Adrenal gland (tissue), 12 donors: Measurements from ENCODE around the gene EPHB2. TPM values are rescaled to one million over a fixed set of nuclear protein-coding genes. Genes with fewer than 3 reads are reported as not detected.

Source experiments
- DNase-seq, 7 donors: peaks; one replicate each; pipeline ENCODE4 v3.0.0-alpha.2; 2019 to 2020
- H3K27ac ChIP-seq, 5 donors: fragments of 200-600 bp; sonication (generic) in 4 of 5; 1 replicate in 3 of 5; 2 replicates in 2 of 5; pipeline versions ENCODE4 v1.5.1 to v1.8.0; 2016 to 2020; ENCODE audit warnings: mild to moderate bottlenecking in 1 of 5
- H3K27me3 ChIP-seq: fragments of 200-600 bp; 2 replicates; pipeline ENCODE4 v1.8.0; 2021
- H3K36me3 ChIP-seq, 2 donors: fragments of 200-600 bp; replicated peaks in 1 of 2; 1 replicate in 1 of 2; 2 replicates in 1 of 2; pipeline versions ENCODE4 v1.5.1 to v1.8.0; 2018 to 2022
- H3K4me1 ChIP-seq, 2 donors: fragments of 200-600 bp; replicated peaks in 1 of 2; 1 replicate in 1 of 2; 2 replicates in 1 of 2; pipeline versions ENCODE4 v1.5.1 to v1.8.0; 2018 to 2021
- H3K4me3 ChIP-seq, 4 donors: fragments of 200-600 bp; sonication (generic) in 3 of 4; one replicate each; pipeline ENCODE4 v1.5.1; 2016 to 2018
- H3K9me3 ChIP-seq, 3 donors: fragments of 200-600 bp; sonication (generic) in 1 of 3; replicated peaks in 1 of 3; 1 replicate in 2 of 3; 2 replicates in 1 of 3; pipeline versions ENCODE4 v1.5.1 to v1.8.0; 2016 to 2021
- POLR2A ChIP-seq, 2 donors: fragments of 450-650 bp; IDR thresholded peaks; one replicate each; pipeline ENCODE4 v1.6.1; 2017; ENCODE audit warnings: antibody characterized with exemption in 2 of 2, mild to moderate bottlenecking in 2 of 2, moderate library complexity in 1 of 2
- WGBS, 4 donors: extraction: QIAGEN DNeasy Blood & Tissue Kit in 2 of 4; methylation state at CpG; one replicate each; pipeline versions ENCODE4 v1.1.5 to v1.1.7; 2013 to 2017; 5-methylcytosine and 5-hydroxymethylcytosine counted together
- intact Hi-C, 2 donors: fragments of 100-400 bp; cut with DNase I; formaldehyde crosslinking; loops; one replicate each; pipeline versions ENCODE4 v1.14.1 to v1.15.0; 2022 to 2023
- polyA plus RNA-seq, 3 donors: library from polyadenylated mRNA; stranded (reverse); fragments of 200-250 nt in 2 of 3; fragments of 350-450 nt in 1 of 3; fragmentation: Illumina TruSeq in 1 of 3; extraction: RNeasy Lipid Tissue Mini Kit (QIAGEN cat#74804) in 1 of 3; gene quantifications; one replicate each; pipeline ENCODE4 v1.2.3, GENCODE V29; 2013 to 2014
- total RNA-seq, 9 donors: library from RNA; depleted of rRNA in 4 of 9; stranded (reverse); fragments of >200 nt in 4 of 9; fragments of 120-200 nt in 1 of 9; fragmentation: NEBNext Ultra II Directional in 1 of 9; extraction: Animal tissue kit (Norgen Biotek cat#: 25700) in 1 of 9; gene quantifications; one replicate each; pipeline versions ENCODE4 v1.1.0 to v1.2.4, GENCODE V29; 2013 to 2023
- TF ChIP-seq, protein P1 (sequence below), 6 experiments: fragments of 450-650 bp in 4 of 6; fragments of 200-600 bp in 2 of 6; sonication (generic) in 1 of 6; IDR thresholded peaks; 1 replicate in 5 of 6; 2 replicates in 1 of 6; pipeline versions ENCODE4 v1.5.1 to v1.8.0; 2016 to 2021; ENCODE audit warnings: antibody characterized with exemption in 6 of 6, mild to moderate bottlenecking in 2 of 6, moderate library complexity in 1 of 6
- donor health status: healthy with polysubstance abuse.
- donor health status: Bipolar disorder and iron deficiency.
- donor health status: DM: yes; HTN: yes; CAD: no.
- donor health status: DM: no; HTN: no; CAD: no.
- donor health status: DM: no; HTN: no; CAD: no.
- donor health status: DM: yes; HTN: yes; CAD: no.

Gene EPHB2
- total and polyA plus RNA-seq, 12 donors, result 0.67 to 10.3 (median 3.1) TPM

DNA sequence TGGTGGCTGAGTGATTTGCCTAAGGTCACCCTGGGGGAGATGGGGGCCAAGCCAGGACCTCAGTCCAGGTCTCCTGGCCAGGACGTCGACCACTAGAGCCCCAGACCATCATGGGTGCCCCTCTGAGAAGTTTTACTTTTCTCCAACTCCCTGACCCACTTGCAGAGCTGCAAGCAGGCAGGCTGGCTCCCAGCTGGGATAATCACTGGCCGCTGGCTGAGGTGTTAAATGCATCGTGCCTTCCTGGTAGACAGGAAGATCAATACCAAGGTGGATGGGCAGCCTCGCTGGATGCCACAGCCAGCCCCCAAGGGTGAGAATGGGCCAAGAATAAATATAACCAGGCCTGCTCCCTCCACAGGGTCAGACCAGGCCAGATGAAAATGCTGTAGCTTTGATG, 106.2 kb downstream of the EPHB2 start:
- H3K36me3 ChIP-seq, result no peaks in the 10 kb centered on the region
- H3K4me3 ChIP-seq, result no peak overlapping the region
- DNase-seq, result no peak
- no peak overlapping the region for H3K27ac ChIP-seq
- TF ChIP-seq POLR2A (IDR thresholded peaks at IDR 0.05), result no peak
- TF ChIP-seq, protein P1, sequence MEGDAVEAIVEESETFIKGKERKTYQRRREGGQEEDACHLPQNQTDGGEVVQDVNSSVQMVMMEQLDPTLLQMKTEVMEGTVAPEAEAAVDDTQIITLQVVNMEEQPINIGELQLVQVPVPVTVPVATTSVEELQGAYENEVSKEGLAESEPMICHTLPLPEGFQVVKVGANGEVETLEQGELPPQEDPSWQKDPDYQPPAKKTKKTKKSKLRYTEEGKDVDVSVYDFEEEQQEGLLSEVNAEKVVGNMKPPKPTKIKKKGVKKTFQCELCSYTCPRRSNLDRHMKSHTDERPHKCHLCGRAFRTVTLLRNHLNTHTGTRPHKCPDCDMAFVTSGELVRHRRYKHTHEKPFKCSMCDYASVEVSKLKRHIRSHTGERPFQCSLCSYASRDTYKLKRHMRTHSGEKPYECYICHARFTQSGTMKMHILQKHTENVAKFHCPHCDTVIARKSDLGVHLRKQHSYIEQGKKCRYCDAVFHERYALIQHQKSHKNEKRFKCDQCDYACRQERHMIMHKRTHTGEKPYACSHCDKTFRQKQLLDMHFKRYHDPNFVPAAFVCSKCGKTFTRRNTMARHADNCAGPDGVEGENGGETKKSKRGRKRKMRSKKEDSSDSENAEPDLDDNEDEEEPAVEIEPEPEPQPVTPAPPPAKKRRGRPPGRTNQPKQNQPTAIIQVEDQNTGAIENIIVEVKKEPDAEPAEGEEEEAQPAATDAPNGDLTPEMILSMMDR (IDR thresholded peaks at IDR 0.05), result no peak
- intact Hi-C loops, result no loop called here
- H3K4me1 ChIP-seq, result peaks cover 0 to 7% of the 10 kb centered on the region in 2 donors
- H3K27me3 ChIP-seq, result no peaks in the 10 kb centered on the region
- H3K9me3 ChIP-seq, result no peaks in the 10 kb centered on the region
- WGBS, 4 donors, result 92 to 98% (median 94%) methylated on average over 5 of the region's 5 CpGs

- 88 to 100% (median 92%) methylated on average over 3 to 5 of the region's 5 CpGs for whole genome bisulfite sequencing, 4 donors
- Histone ChIP-seq H3K27me3 (no peaks in the 10 kb centered on the region), H3K9me3 (no peaks in the 10 kb centered on the region), H3K4me1 (peaks cover 0 to 7% of the 10 kb centered on the region in 2 donors), H3K36me3 (no peaks in the 10 kb centered on the region), H3K27ac (no peak overlapping the region), H3K4me3 (no peak overlapping the region)
- intact Hi-C loops, result no loop called here
- no peak for DNase-seq
- TF ChIP-seq, protein P1 (IDR thresholded peaks at IDR 0.05), result no peak
- TF ChIP-seq POLR2A (IDR thresholded peaks at IDR 0.05), result no peak
Observed at GRCh38 chr1:22817462-22817861, 106.8 kb downstream of the EPHB2 start.

DNA sequence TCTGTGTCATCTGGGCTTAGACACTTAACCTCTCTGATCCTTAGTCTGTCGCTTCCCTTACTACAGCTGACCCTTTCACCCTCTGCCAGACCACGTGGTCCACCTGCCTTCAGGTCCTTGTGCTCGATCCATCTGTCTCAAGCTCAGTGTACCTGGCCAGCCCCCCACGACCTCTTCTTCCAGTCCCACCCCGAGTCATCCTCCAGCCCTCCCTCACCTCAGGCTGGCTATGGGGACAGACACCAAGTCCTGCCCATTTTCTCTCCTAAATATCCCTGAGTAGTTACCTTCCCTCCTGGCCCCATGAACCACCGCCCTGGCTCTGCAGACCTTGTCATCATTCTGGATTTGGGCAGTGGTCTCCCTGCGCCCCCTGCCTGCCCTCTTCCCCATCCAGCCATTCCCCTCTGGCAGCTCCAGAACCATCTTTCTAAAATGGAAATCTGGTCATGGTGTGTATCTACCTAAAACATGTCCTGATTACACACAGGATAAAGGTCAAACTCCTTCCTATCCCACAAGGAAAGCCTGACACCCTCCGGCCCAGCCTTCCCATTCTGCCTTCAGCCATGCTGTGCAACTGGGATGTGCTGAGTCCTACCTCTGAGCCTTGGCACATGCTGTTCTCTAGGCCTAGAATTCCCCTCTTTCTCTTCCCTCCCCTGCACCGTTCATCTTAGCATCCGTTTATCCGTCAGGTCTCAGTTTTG, 107.6 kb downstream of the EPHB2 start:
- Histone ChIP-seq H3K36me3 (no peaks in the 10 kb centered on the region), H3K27me3 (no peaks in the 10 kb centered on the region), H3K4me1 (peaks cover 0 to 7% of the 10 kb centered on the region in 2 donors), H3K4me3 (no peak overlapping the region), H3K27ac (no peak overlapping the region), H3K9me3 (no peaks in the 10 kb centered on the region)
- intact Hi-C loops, result no loop called here
- TF ChIP-seq, protein P1 (IDR thresholded peaks at IDR 0.05), result no peak
- TF ChIP-seq POLR2A (IDR thresholded peaks at IDR 0.05), result no peak
- WGBS, 4 donors, result 74 to 81% (median 80%) methylated on average over 11 of the region's 11 CpGs
- DNase-seq, result no peak

DNA sequence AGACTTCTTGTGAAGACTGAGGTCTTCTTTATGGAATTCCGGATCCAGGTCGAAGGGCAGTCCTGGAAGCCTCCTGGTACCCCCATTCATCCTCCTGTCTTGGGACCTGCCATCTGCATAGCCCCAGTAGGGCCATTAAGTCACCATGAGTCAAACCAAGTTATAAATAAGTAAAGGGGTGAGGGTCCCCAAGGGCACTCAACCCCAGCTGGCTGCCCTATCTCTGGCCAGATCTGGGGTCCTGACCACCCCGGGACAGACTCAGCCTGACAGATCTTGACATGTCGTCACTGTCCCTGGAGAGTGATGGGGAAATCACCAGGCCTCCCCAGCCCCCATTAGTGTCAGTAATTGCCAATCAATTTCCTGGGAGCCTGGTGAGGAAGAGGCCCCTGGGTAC, 108.7 kb downstream of the EPHB2 start:
- Histone ChIP-seq H3K4me3 (no peak overlapping the region), H3K27ac (no peak overlapping the region), H3K4me1 (peaks cover 0 to 7% of the 10 kb centered on the region in 2 donors), H3K27me3 (no peaks in the 10 kb centered on the region), H3K36me3 (no peaks in the 10 kb centered on the region), H3K9me3 (no peaks in the 10 kb centered on the region)
- no peak for TF ChIP-seq POLR2A (IDR thresholded peaks at IDR 0.05)
- TF ChIP-seq, protein P1 (IDR thresholded peaks at IDR 0.05), result no peak
- intact Hi-C loops, result no loop called here
- no peak for DNase-seq
- WGBS, 4 donors, result 81 to 92% (median 87%) methylated on average over 4 of the region's 4 CpGs
